Osteoblast (primary cell): ENCODE data around the gene TMEM213. TPM values are rescaled to one million over a fixed set of nuclear protein-coding genes. Genes with fewer than 3 reads are reported as not detected.
"Not testable (repeated sequence)": the region's sequence is repeated elsewhere in the genome, so short reads cannot be mapped to it uniquely, and the experiment has no call there.

ENCODE experiments used
- DNase-seq: peaks from one replicate; pipeline ENCODE4 v3.0.0; 2011; ENCODE audit warnings: low spot score, mixed read lengths; ENCODE audit not compliant: insufficient read length; ENCODE audit errors: missing footprints
- H2AFZ ChIP-seq: 2 replicates; pipeline ENCODE4 v1.6.0; 2011; ENCODE audit warnings: mild to moderate bottlenecking, low read length
- H3K27ac ChIP-seq: 2 replicates; pipeline ENCODE4 v1.5.1; 2011; ENCODE audit warnings: mild to moderate bottlenecking, low read depth, low read length, moderate library complexity
- H3K27me3 ChIP-seq: 2 replicates; pipeline ENCODE4 v1.6.0; 2012; ENCODE audit warnings: mild to moderate bottlenecking, control low read depth, inconsistent platforms, low read length, moderate library complexity; ENCODE audit not compliant: insufficient read depth
- H3K36me3 ChIP-seq: 2 replicates; pipeline ENCODE4 v1.5.1; 2011; ENCODE audit warnings: mild to moderate bottlenecking, low read length, control low read depth, moderate library complexity; ENCODE audit not compliant: insufficient read depth
- H3K4me1 ChIP-seq: 2 replicates; pipeline ENCODE4 v1.5.1; 2011; ENCODE audit warnings: mild to moderate bottlenecking, low read length, control low read depth, moderate library complexity; ENCODE audit not compliant: insufficient read depth
- H3K4me2 ChIP-seq: 2 replicates; pipeline ENCODE4 v1.6.0; 2011; ENCODE audit warnings: mild to moderate bottlenecking, low read length; ENCODE audit not compliant: insufficient read depth
- H3K4me3 ChIP-seq: fragments of 200-600 bp; sonication (generic); 3 replicates; pipeline ENCODE4 v1.5.1; 2012; ENCODE audit warnings: mild to moderate bottlenecking, low read length, inconsistent platforms; ENCODE audit not compliant: insufficient read depth
- H3K79me2 ChIP-seq: 2 replicates; pipeline ENCODE4 v1.6.0; 2012; ENCODE audit warnings: mild to moderate bottlenecking, low read length, control low read depth, inconsistent platforms; ENCODE audit not compliant: insufficient read depth
- H3K9me3 ChIP-seq: 2 replicates; pipeline ENCODE4 v1.5.1; 2011; ENCODE audit warnings: low read depth, low read length, control low read depth
- H4K20me1 ChIP-seq: 2 replicates; pipeline ENCODE4 v1.6.0; 2012; ENCODE audit warnings: mild to moderate bottlenecking, low read length, control low read depth; ENCODE audit not compliant: insufficient read depth
- CTCF ChIP-seq: IDR thresholded peaks from 2 replicates; pipeline ENCODE4 v1.5.1; 2011; ENCODE audit warnings: mild to moderate bottlenecking, low read depth, low read length, moderate library complexity; ENCODE audit errors: extremely low read depth
- total RNA-seq: library from RNA; depleted of rRNA; stranded (reverse); fragments of >200 nt; gene quantifications from 2 replicates; pipeline ENCODE4 v1.2.3, GENCODE V29; 2012

Gene TMEM213
- total RNA-seq, 1 donor, result not detected

GRCh38 chr7:138804618-138805017 lies 6.8 kb downstream of the TMEM213 start:
- Histone ChIP-seq H3K79me2 (no peaks in the 10 kb centered on the region), H2AFZ (no peak overlapping the region), H3K4me3 (no peak overlapping the region), H3K9me3 (no peaks in the 10 kb centered on the region), H3K4me1 (no peaks in the 10 kb centered on the region), H3K27ac (no peak overlapping the region), H3K27me3 (no peaks in the 10 kb centered on the region), H3K4me2 (no peak overlapping the region), H4K20me1 (no peaks in the 10 kb centered on the region), H3K36me3 (no peaks in the 10 kb centered on the region)
- no peak for DNase-seq
- no peak for TF ChIP-seq CTCF

DNA sequence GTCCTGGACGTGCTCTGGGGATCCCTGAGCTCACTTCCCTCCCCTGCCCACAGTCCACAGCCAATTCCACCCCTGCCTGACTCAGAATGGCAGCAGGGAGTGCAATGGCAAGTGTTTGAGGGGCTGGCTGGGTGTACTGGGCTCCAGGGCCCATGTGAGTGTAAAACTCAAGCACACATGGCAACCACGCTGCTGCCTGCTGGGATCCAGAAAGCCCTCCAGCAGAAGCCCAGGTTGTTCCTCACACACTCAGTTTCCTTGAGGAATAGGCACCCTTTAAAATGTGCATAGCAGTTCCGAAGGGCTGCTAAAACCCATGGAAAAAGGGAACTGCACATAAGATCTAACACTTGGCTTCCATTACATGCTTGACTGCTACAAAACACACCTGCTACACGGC lies 11.6 kb downstream of the TMEM213 start:
- H3K79me2 ChIP-seq, result no peaks in the 10 kb centered on the region
- no peak overlapping the region for H3K4me2 ChIP-seq
- H3K27ac ChIP-seq, result no peak overlapping the region
- no peaks in the 10 kb centered on the region for H4K20me1 ChIP-seq
- H3K4me1 ChIP-seq, result no peaks in the 10 kb centered on the region
- no peak overlapping the region for H2AFZ ChIP-seq
- no peaks in the 10 kb centered on the region for H3K36me3 ChIP-seq
- no peak overlapping the region for H3K4me3 ChIP-seq
- H3K9me3 ChIP-seq, result no peaks in the 10 kb centered on the region
- H3K27me3 ChIP-seq, result no peaks in the 10 kb centered on the region
- TF ChIP-seq CTCF, result no peak
- no peak for DNase-seq

GRCh38 chr7:138811327-138811726 lies 13.5 kb downstream of the TMEM213 start:
- H3K27me3 ChIP-seq, H3K27ac ChIP-seq, H4K20me1 ChIP-seq, H2AFZ ChIP-seq, H3K79me2 ChIP-seq, H3K36me3 ChIP-seq, H3K4me1 ChIP-seq, H3K4me3 ChIP-seq, DNase-seq, H3K4me2 ChIP-seq, H3K9me3 ChIP-seq: not testable (repeated sequence)

- H3K4me2 ChIP-seq, result no peak overlapping the region
Observed at GRCh38 chr7:138813945-138814344, 16.2 kb downstream of the TMEM213 start.

More at GRCh38 chr7:138813945-138814344, 16.2 kb downstream of the TMEM213 start:
- Histone ChIP-seq H3K79me2 (no peaks in the 10 kb centered on the region), H3K36me3 (no peaks in the 10 kb centered on the region), H3K9me3 (no peaks in the 10 kb centered on the region), H3K4me3 (no peak overlapping the region), H4K20me1 (no peaks in the 10 kb centered on the region), H3K27ac (no peak overlapping the region), H3K4me1 (no peaks in the 10 kb centered on the region), H2AFZ (no peak overlapping the region), H3K27me3 (no peaks in the 10 kb centered on the region)
- no peak for TF ChIP-seq CTCF
- no peak for DNase-seq
